ENCODE measurements around the gene PHTF1. TPM values are rescaled to one million over a fixed set of nuclear protein-coding genes. Genes with fewer than 3 reads are reported as not detected.

PHTF1 gene
- total RNA-seq, 2 donors from 2014 or later: 11.7 to 13.4 TPM

DNA sequence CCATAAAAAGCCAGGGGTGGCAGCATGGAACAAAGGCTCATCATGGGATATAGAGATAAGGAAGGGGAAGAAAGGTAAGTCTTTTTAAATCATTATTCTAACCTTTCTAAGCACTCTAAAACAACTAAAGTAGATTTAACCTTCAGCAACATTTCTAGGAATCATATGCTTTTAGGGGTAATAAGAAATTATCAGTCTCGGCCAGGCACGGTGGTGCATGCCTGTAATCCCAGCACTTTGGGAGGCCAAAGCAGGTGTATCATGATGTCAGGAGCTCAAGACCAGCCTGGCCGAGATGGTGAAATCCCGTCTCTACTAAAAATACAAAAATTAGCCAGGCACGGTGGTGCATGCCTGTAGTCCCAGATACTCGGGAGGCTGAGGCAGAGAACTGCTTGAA lies 20.3 kb upstream of the PHTF1 start:
- no peak overlapping the region for H3K27ac ChIP-seq
- no peaks in the 10 kb centered on the region for H3K4me1 ChIP-seq (replicated peaks)
- no peak for DNase-seq (ENCODE audit: low spot score)
- 96% methylated on average over 6 of the region's 6 CpGs for WGBS
- intact Hi-C loops (cut with DNase I): no loop called here
- no peak for TF ChIP-seq POLR2A (IDR thresholded peaks at IDR 0.05)
- TF ChIP-seq, protein P1, sequence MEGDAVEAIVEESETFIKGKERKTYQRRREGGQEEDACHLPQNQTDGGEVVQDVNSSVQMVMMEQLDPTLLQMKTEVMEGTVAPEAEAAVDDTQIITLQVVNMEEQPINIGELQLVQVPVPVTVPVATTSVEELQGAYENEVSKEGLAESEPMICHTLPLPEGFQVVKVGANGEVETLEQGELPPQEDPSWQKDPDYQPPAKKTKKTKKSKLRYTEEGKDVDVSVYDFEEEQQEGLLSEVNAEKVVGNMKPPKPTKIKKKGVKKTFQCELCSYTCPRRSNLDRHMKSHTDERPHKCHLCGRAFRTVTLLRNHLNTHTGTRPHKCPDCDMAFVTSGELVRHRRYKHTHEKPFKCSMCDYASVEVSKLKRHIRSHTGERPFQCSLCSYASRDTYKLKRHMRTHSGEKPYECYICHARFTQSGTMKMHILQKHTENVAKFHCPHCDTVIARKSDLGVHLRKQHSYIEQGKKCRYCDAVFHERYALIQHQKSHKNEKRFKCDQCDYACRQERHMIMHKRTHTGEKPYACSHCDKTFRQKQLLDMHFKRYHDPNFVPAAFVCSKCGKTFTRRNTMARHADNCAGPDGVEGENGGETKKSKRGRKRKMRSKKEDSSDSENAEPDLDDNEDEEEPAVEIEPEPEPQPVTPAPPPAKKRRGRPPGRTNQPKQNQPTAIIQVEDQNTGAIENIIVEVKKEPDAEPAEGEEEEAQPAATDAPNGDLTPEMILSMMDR (IDR thresholded peaks at IDR 0.05): no peak
- TF ChIP-seq POLR2AphosphoS5 (IDR thresholded peaks at IDR 0.05): no peak
- no peaks in the 10 kb centered on the region for H3K36me3 ChIP-seq
- H3K9me3 ChIP-seq: no peaks in the 10 kb centered on the region
- no peak overlapping the region for H3K4me3 ChIP-seq
- H3K27me3 ChIP-seq (replicated peaks; ENCODE audit: insufficient read depth): no peaks in the 10 kb centered on the region

DNA sequence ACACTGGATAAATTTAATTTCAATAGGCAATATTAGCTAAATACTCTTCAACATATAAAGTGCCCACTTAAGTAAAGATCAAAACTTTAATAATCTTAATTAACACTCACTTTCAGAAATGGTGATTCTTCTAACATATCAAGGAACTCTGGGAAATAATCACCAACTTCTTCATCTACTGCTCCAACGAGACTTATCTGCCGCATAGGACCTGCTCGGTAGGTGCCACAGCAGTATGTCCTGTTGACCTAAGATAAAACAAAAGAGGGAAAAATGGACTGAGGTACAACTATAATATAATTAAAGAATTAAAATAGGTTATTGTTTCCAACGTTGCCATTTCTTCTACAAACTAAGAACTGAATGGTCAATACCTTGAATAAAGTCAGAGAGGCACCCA lies 18.3 kb upstream of the PHTF1 start:
- WGBS: 85% methylated on average over 4 of the region's 4 CpGs
- H3K36me3 ChIP-seq: no peaks in the 10 kb centered on the region
- no peak for DNase-seq (ENCODE audit: low spot score)
- no peak overlapping the region for H3K4me3 ChIP-seq
- no peaks in the 10 kb centered on the region for H3K27me3 ChIP-seq (replicated peaks; ENCODE audit: insufficient read depth)
- intact Hi-C loops (cut with DNase I): no loop called here
- TF ChIP-seq POLR2AphosphoS5 (IDR thresholded peaks at IDR 0.05): no peak
- no peak for TF ChIP-seq POLR2A (IDR thresholded peaks at IDR 0.05)
- TF ChIP-seq, protein P1 (IDR thresholded peaks at IDR 0.05): no peak
- no peaks in the 10 kb centered on the region for H3K9me3 ChIP-seq
- H3K4me1 ChIP-seq (replicated peaks): no peaks in the 10 kb centered on the region
- H3K27ac ChIP-seq: no peak overlapping the region

DNA sequence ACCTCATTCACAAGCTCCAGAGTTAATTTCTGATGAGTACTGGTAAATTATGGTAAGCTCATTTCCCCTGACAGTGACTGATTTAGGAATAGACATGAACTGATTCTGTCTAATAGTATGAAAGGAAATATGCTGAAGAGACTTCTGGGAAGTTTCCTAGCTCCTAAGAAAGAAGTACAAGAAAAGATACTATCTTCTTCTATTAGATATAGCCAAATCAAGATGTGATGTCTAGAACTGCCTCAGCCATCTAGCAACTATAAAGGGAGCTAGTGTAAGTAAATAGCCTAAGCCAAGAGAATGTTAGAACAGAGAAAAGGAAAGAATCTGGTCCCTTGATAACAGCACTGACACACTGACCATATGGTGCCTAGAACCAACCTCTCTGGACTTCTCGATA lies 10.7 kb upstream of the PHTF1 start:
- Histone ChIP-seq H3K27me3 (replicated peaks; ENCODE audit: insufficient read depth) (no peaks in the 10 kb centered on the region), H3K27ac (no peak overlapping the region), H3K4me3 (no peak overlapping the region), H3K4me1 (replicated peaks) (no peaks in the 10 kb centered on the region), H3K36me3 (no peaks in the 10 kb centered on the region), H3K9me3 (no peaks in the 10 kb centered on the region)
- 84% methylated on average over 1 of the region's 1 CpG for WGBS
- no peak for DNase-seq (ENCODE audit: low spot score)
- TF ChIP-seq, protein P1 (IDR thresholded peaks at IDR 0.05): no peak
- TF ChIP-seq POLR2A (IDR thresholded peaks at IDR 0.05) (no peak), POLR2AphosphoS5 (IDR thresholded peaks at IDR 0.05) (no peak)
- intact Hi-C loops (cut with DNase I): no loop called here

DNA sequence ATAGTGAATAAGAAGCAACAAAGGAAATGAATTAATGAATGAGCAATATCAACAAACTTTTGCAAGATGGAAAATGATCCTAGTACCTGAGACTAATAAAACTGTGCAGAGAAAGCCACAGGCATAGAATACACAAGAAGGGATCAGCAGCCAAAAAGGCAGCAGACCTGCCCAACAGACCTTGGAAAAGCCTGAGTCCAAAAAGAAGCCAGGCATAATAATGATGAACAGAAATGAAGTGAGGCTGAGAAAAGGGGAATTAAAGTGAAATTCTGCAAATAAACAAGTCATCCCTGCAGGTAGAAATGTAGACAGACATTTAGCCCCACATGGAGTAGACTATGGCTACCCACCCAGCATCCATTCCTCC lies 10.3 kb upstream of the PHTF1 start:
- Histone ChIP-seq H3K36me3 (no peaks in the 10 kb centered on the region), H3K27ac (no peak overlapping the region), H3K4me3 (no peak overlapping the region), H3K4me1 (replicated peaks) (no peaks in the 10 kb centered on the region), H3K9me3 (no peaks in the 10 kb centered on the region), H3K27me3 (replicated peaks; ENCODE audit: insufficient read depth) (no peaks in the 10 kb centered on the region)
- no peak for DNase-seq (ENCODE audit: low spot score)
- intact Hi-C loops (cut with DNase I): no loop called here
- no peak for TF ChIP-seq POLR2A (IDR thresholded peaks at IDR 0.05)
- TF ChIP-seq POLR2AphosphoS5 (IDR thresholded peaks at IDR 0.05): no peak
- TF ChIP-seq, protein P1 (IDR thresholded peaks at IDR 0.05): no peak

DNA sequence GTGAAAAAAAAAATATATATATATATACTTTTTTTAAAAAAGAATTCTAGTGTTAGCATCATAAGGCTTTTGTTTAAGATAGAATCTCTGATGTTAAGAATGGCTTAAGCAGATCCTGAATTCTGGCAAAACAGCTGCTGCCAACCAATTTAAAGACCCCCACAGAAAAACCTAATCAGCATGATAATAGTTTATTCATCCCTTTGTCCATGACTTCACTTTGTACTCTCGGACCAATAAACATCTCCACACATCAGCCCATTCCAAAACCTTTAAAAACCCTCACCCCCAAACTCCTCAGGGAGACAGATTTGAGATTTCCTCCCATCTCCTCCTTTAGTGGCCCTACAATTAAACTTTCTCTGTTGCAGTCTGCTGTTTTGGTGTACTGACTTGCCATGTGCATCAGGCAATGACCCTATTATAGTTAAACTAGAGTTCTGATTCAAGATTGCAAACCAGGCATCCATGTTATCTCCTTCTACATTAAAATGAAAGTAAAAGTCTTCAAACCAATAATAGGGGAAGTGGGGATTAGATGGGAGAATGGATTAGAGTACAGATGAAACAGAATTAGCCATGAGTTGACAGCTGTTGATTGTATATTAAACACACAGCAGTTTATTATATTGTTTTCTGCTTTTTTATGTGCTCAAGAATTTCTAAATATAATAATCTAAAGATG lies 9.8 kb upstream of the PHTF1 start:
- intact Hi-C loops (cut with DNase I): no loop called here
- Histone ChIP-seq H3K27ac (no peak overlapping the region), H3K9me3 (no peaks in the 10 kb centered on the region), H3K27me3 (replicated peaks; ENCODE audit: insufficient read depth) (no peaks in the 10 kb centered on the region), H3K4me3 (no peak overlapping the region), H3K36me3 (no peaks in the 10 kb centered on the region), H3K4me1 (replicated peaks) (no peaks in the 10 kb centered on the region)
- TF ChIP-seq, protein P1 (IDR thresholded peaks at IDR 0.05): no peak
- TF ChIP-seq POLR2A (IDR thresholded peaks at IDR 0.05) (no peak), POLR2AphosphoS5 (IDR thresholded peaks at IDR 0.05) (no peak)
- WGBS: 79% methylated on average over 1 of the region's 1 CpG
- no peak for DNase-seq (ENCODE audit: low spot score)

Measured in prostate gland (tissue), 2 donors.